Peyer's patch (tissue), 4 donors: ENCODE data around the gene ZKSCAN3.

ENCODE experiments used
- CTCF ChIP-seq, 6 experiments: fragments of 450-650 bp in 4 of 6; fragments of 200-600 bp in 2 of 6; sonication (generic) in 1 of 6; IDR thresholded peaks; one replicate each; pipeline ENCODE4 v1.5.1; 2017 to 2019; ENCODE audit warnings: antibody characterized with exemption in 6 of 6, mild to moderate bottlenecking in 3 of 6, moderate library complexity in 1 of 6
- POLR2A ChIP-seq, 2 donors: fragments of 450-650 bp; IDR thresholded peaks; one replicate each; pipeline ENCODE4 v1.5.1; 2017; ENCODE audit warnings: antibody characterized with exemption in 2 of 2, mild to moderate bottlenecking in 2 of 2, moderate library complexity in 2 of 2

DNA sequence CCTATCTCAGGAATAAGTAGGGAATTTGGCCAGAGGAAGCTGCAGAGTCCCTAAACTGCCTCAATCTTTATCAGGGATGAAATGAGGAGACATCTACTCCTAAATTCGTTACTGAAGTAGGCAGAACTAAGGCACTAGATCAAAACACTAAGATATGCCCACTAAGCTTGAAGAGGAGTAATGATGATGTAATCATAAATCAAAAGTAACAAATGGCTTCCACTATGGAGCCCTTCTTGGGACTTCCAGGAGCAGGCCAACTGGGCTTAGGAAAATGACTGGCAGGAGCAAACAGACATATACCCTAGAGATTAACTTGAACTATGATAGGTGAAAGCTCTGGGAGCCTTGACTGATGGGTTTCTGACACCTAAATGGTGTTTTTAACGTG is 34.4 kb downstream of the ZKSCAN3 start:
- TF ChIP-seq CTCF (IDR thresholded peaks at IDR 0.05): no peak
- no peak for TF ChIP-seq POLR2A (IDR thresholded peaks at IDR 0.05)
